SW 1271 (cell line): ENCODE data around the gene CFLAR.
"Not testable (repeated sequence)": the region's sequence is repeated elsewhere in the genome, so short reads cannot be mapped to it uniquely, and the experiment has no call there.

Source experiments
- DNase-seq, 2 experiments: peaks; one replicate each; lab custom pipeline; 2025; lab: John Stamatoyannopoulos, UW

The CFLAR gene

GRCh38 chr2:201118961-201119854 lies 3.2 kb downstream of the CFLAR start:
- DNase-seq = peak; percentile 30 to 76

- no peak for DNase-seq
Observed at GRCh38 chr2:201122276-201122675, 6.3 kb downstream of the CFLAR start.

GRCh38 chr2:201126308-201127151 lies 10.6 kb downstream of the CFLAR start:
- DNase-seq = peak in 1 of 2 experiments; percentile 30

- DNase-seq = no peak
Observed at GRCh38 chr2:201127152-201127511, 11.2 kb downstream of the CFLAR start.

GRCh38 chr2:201127570-201127969 lies 11.6 kb downstream of the CFLAR start:
- DNase-seq = peak in 1 of 2 experiments; percentile 33

- no peak for DNase-seq
Observed at GRCh38 chr2:201128033-201128432, 12.1 kb downstream of the CFLAR start.

- peak in 1 of 2 experiments; percentile 33 for DNase-seq
Observed at GRCh38 chr2:201128933-201129505, 13.1 kb downstream of the CFLAR start.

GRCh38 chr2:201130524-201131186 lies 14.7 kb downstream of the CFLAR start:
- peak; percentile 18 to 70 for DNase-seq

GRCh38 chr2:201132518-201132917 lies 16.6 kb downstream of the CFLAR start:
- DNase-seq = no peak

GRCh38 chr2:201135386-201135785 lies 19.4 kb downstream of the CFLAR start:
- DNase-seq = no peak

- no peak for DNase-seq
Observed at GRCh38 chr2:201136889-201137321, 20.9 kb downstream of the CFLAR start.

GRCh38 chr2:201137505-201138400 lies 21.8 kb downstream of the CFLAR start:
- no peak for DNase-seq

GRCh38 chr2:201138401-201138970 lies 22.5 kb downstream of the CFLAR start:
- no peak for DNase-seq

GRCh38 chr2:201138986-201139781 lies 23.2 kb downstream of the CFLAR start:
- not testable (repeated sequence) for DNase-seq

GRCh38 chr2:201139836-201140604 lies 24.1 kb downstream of the CFLAR start:
- no peak for DNase-seq

- DNase-seq = no peak
Observed at GRCh38 chr2:201144101-201145051, 28.4 kb downstream of the CFLAR start.

GRCh38 chr2:201148434-201148990 lies 32.5 kb downstream of the CFLAR start:
- DNase-seq = no peak
